Thyroid gland (tissue), 4 donors: Measurements from ENCODE around the gene NXPH1. TPM values are rescaled to one million over a fixed set of nuclear protein-coding genes. Genes with fewer than 3 reads are reported as not detected.

Experiments
- DNase-seq, 2 donors: peaks; one replicate each; pipeline ENCODE4 v3.0.0-alpha.2; 2019
- H3K27ac ChIP-seq, 3 donors: fragments of 200-600 bp; sonication (generic); 1 replicate in 2 of 3; 2 replicates in 1 of 3; pipeline ENCODE4 v1.5.1; 2016 to 2019; ENCODE audit warnings: mild to moderate bottlenecking in 1 of 3, moderate library complexity in 1 of 3
- H3K27me3 ChIP-seq: fragments of 200-600 bp; sonication (generic); one replicate; pipeline ENCODE4 v1.5.1; 2019
- H3K36me3 ChIP-seq, 2 donors: fragments of 200-600 bp; sonication (generic); one replicate each; pipeline ENCODE4 v1.5.1; 2016 to 2019
- H3K4me1 ChIP-seq, 2 donors: fragments of 200-600 bp; sonication (generic); one replicate each; pipeline ENCODE4 v1.5.1; 2017 to 2019
- H3K4me3 ChIP-seq, 3 donors: fragments of 200-600 bp; sonication (generic); replicated peaks in 1 of 3; 1 replicate in 2 of 3; 2 replicates in 1 of 3; pipeline ENCODE4 v1.5.1; 2016; ENCODE audit warnings: mild to moderate bottlenecking in 1 of 3
- H3K9me3 ChIP-seq: fragments of 200-600 bp; sonication (generic); one replicate; pipeline ENCODE4 v1.5.1; 2017
- POLR2A ChIP-seq, 2 donors: fragments of 450-650 bp; IDR thresholded peaks; one replicate each; pipeline ENCODE4 v1.6.1; 2017; ENCODE audit warnings: antibody characterized with exemption in 2 of 2, mild to moderate bottlenecking in 2 of 2, moderate library complexity in 1 of 2
- WGBS, 2 donors: methylation state at CpG; one replicate each; pipeline ENCODE4 v1.1.5; 2017; 5-methylcytosine and 5-hydroxymethylcytosine counted together
- intact Hi-C: fragments of 100-400 bp; cut with DNase I; formaldehyde crosslinking; loops from one replicate; pipeline ENCODE4 v1.15.1; 2023
- total RNA-seq, 4 donors: library from RNA; depleted of rRNA; stranded (reverse); fragments of >200 nt; gene quantifications; one replicate each; pipeline ENCODE4 v1.2.3, GENCODE V29; 2016
- TF ChIP-seq, protein P1 (sequence below), 6 experiments: fragments of 200-600 bp in 3 of 6; fragments of 450-650 bp in 3 of 6; sonication (generic) in 3 of 6; IDR thresholded peaks; one replicate each; pipeline ENCODE4 v1.5.1; 2016 to 2019; ENCODE audit warnings: antibody characterized with exemption in 6 of 6, mild to moderate bottlenecking in 2 of 6, inconsistent platforms in 1 of 6, moderate library complexity in 1 of 6

Gene NXPH1
- total RNA-seq, 4 donors from 2014 or later: not detected

DNA sequence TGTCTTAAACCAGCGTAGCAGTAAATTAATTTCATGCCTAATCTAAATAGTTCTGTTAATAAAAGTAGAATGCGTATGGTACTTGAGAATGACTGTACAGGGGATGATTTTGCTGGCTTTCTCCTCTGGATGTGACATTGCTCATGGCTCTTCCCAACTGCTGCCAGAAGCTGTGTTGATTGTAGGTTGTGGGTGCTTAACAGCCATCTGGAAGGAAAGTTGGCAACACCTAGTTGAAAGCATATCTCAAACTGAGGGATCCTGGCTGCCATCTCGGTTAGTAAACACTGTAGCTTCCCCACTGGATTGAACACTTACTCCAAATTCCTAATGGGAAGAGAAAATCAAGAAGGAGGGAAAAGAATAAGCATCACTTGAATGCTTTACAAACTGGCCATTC, 130.9 kb downstream of the NXPH1 start:
- Histone ChIP-seq H3K9me3 (no peaks in the 10 kb centered on the region), H3K4me3 (no peak overlapping the region), H3K27me3 (no peaks in the 10 kb centered on the region), H3K36me3 (no peaks in the 10 kb centered on the region), H3K27ac (no peak overlapping the region), H3K4me1 (no peaks in the 10 kb centered on the region)
- WGBS, 2 donors: 87 to 89% methylated on average over 3 of the region's 3 CpGs
- intact Hi-C loops: no loop called here
- TF ChIP-seq POLR2A (IDR thresholded peaks at IDR 0.05): no peak
- TF ChIP-seq, protein P1, sequence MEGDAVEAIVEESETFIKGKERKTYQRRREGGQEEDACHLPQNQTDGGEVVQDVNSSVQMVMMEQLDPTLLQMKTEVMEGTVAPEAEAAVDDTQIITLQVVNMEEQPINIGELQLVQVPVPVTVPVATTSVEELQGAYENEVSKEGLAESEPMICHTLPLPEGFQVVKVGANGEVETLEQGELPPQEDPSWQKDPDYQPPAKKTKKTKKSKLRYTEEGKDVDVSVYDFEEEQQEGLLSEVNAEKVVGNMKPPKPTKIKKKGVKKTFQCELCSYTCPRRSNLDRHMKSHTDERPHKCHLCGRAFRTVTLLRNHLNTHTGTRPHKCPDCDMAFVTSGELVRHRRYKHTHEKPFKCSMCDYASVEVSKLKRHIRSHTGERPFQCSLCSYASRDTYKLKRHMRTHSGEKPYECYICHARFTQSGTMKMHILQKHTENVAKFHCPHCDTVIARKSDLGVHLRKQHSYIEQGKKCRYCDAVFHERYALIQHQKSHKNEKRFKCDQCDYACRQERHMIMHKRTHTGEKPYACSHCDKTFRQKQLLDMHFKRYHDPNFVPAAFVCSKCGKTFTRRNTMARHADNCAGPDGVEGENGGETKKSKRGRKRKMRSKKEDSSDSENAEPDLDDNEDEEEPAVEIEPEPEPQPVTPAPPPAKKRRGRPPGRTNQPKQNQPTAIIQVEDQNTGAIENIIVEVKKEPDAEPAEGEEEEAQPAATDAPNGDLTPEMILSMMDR (IDR thresholded peaks at IDR 0.05): no peak
- DNase-seq: no peak

DNA sequence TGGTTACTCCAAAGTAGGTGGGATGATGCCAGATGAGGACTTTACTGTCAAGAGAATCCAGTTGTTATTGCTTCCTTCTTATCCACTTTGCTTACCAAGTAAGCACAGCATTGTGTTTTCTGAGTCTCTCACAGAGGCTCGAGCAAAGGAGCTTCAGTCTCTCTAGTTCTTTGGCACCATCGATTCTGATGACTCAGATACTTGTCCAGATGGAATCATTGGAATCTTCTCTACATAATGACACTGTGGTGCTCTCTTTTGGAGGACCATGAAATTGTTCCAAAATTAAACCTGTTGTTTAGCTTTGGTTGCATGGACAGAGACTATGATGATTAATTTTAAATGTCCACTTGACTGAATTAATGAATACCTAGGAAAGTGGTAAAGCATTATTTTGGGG, 132.6 kb downstream of the NXPH1 start:
- no peak overlapping the region for H3K27ac ChIP-seq
- no peaks in the 10 kb centered on the region for H3K9me3 ChIP-seq
- DNase-seq: no peak
- intact Hi-C loops: no loop called here
- no peaks in the 10 kb centered on the region for H3K36me3 ChIP-seq
- no peaks in the 10 kb centered on the region for H3K4me1 ChIP-seq
- TF ChIP-seq, protein P1 (IDR thresholded peaks at IDR 0.05): no peak
- TF ChIP-seq POLR2A (IDR thresholded peaks at IDR 0.05): no peak
- H3K4me3 ChIP-seq: no peak overlapping the region
- 72 to 78% methylated on average over 2 of the region's 2 CpGs for WGBS, 2 donors
- no peaks in the 10 kb centered on the region for H3K27me3 ChIP-seq

DNA sequence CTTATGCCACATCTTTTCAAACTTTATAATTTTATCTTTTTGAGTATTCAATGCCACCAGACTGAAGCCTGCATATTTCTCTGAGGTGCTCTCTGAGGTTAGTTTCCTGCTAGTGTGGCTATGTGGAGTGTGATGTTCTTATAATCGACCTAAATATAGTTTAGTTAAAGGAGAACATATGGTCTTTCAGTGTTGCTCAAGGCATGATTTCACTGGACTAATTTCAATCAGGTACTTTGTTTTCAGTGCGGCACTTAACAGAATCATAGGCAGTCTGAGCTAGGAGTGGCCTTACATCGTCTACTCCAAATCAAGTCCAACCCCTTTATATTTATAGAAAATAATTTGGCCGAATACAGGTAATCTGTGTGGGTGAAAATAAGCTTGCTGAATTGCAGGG, 134.2 kb downstream of the NXPH1 start:
- DNase-seq: no peak
- intact Hi-C loops: no loop called here
- TF ChIP-seq, protein P1 (IDR thresholded peaks at IDR 0.05): no peak
- TF ChIP-seq POLR2A (IDR thresholded peaks at IDR 0.05): no peak
- Histone ChIP-seq H3K27ac (no peak overlapping the region), H3K4me3 (no peak overlapping the region), H3K27me3 (no peaks in the 10 kb centered on the region), H3K9me3 (no peaks in the 10 kb centered on the region), H3K36me3 (no peaks in the 10 kb centered on the region), H3K4me1 (no peaks in the 10 kb centered on the region)
- WGBS, 2 donors: 75 to 82% methylated on average over 4 of the region's 4 CpGs

DNA sequence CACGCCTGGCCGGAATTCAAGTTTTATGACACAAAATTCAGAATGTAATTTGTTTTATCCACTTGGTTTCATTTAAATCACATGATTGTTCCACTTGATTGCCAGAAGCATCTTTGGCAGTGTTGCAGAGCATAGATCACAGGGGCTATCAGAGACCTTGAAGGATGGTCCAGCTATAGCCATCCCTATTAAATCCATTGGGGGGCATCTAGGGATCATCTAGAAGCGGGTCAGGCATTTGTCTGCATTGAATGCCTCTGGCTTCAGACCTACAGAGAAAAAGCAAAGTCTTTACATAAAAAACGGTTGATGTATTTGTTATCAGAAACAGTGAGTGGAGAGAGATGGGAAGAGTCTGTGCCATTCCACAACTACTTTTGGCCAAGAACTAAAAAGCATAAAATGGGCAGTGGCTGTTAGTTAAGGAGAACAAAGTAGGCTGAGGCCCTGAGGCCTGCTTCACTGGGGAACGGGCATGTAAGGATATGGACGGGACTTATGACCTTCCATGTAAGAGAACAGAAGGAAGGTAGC, 146.3 kb downstream of the NXPH1 start:
- Histone ChIP-seq H3K4me1 (no peaks in the 10 kb centered on the region), H3K27ac (no peak overlapping the region), H3K36me3 (no peaks in the 10 kb centered on the region), H3K9me3 (no peaks in the 10 kb centered on the region), H3K27me3 (no peaks in the 10 kb centered on the region), H3K4me3 (no peak overlapping the region)
- DNase-seq: no peak
- intact Hi-C loops: no loop called here
- TF ChIP-seq, protein P1 (IDR thresholded peaks at IDR 0.05): no peak
- TF ChIP-seq POLR2A (IDR thresholded peaks at IDR 0.05): no peak
- WGBS, 2 donors: 86 to 90% methylated on average over 6 of the region's 6 CpGs

DNA sequence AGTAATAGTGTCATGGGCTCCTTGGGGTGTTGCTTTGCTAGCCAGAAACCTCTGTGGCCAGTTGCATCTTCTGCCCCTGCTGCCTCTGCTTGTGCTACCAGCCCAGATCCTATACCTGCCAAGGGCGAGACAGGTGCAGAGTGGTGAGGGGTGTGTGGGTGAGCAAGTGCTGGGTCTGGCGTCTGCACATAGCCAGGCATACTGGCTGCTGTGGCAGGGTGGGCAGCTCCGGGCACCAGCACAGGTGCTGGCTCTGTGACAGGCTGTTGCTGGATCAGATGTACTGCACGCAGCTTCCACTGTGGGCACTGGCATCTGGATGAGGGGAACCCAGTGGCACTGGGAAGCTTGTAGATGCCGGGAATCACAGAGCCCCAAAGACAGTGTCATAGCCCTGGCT, 148.4 kb downstream of the NXPH1 start:
- no peaks in the 10 kb centered on the region for H3K27me3 ChIP-seq
- no peak overlapping the region for H3K4me3 ChIP-seq
- TF ChIP-seq, protein P1 (IDR thresholded peaks at IDR 0.05): no peak
- TF ChIP-seq POLR2A (IDR thresholded peaks at IDR 0.05): no peak
- H3K4me1 ChIP-seq: no peaks in the 10 kb centered on the region
- WGBS, 2 donors: 90% methylated on average over 5 of the region's 5 CpGs; no CpG with 5 or more reads in 1 of the 2 donors
- H3K36me3 ChIP-seq: no peaks in the 10 kb centered on the region
- H3K27ac ChIP-seq: no peak overlapping the region
- H3K9me3 ChIP-seq: no peaks in the 10 kb centered on the region
- intact Hi-C loops: no loop called here
- DNase-seq: no peak
